ENCODE data around the gene TBC1D2. TPM values are rescaled to one million over a fixed set of nuclear protein-coding genes. Genes with fewer than 3 reads are reported as not detected.
"Not testable (repeated sequence)": the region's sequence is repeated elsewhere in the genome, so short reads cannot be mapped to it uniquely, and the experiment has no call there.

TBC1D2 gene
- total RNA-seq, 4 donors from 2014 or later, result 42.4 to 57.4 (median 49.0) TPM

DNA sequence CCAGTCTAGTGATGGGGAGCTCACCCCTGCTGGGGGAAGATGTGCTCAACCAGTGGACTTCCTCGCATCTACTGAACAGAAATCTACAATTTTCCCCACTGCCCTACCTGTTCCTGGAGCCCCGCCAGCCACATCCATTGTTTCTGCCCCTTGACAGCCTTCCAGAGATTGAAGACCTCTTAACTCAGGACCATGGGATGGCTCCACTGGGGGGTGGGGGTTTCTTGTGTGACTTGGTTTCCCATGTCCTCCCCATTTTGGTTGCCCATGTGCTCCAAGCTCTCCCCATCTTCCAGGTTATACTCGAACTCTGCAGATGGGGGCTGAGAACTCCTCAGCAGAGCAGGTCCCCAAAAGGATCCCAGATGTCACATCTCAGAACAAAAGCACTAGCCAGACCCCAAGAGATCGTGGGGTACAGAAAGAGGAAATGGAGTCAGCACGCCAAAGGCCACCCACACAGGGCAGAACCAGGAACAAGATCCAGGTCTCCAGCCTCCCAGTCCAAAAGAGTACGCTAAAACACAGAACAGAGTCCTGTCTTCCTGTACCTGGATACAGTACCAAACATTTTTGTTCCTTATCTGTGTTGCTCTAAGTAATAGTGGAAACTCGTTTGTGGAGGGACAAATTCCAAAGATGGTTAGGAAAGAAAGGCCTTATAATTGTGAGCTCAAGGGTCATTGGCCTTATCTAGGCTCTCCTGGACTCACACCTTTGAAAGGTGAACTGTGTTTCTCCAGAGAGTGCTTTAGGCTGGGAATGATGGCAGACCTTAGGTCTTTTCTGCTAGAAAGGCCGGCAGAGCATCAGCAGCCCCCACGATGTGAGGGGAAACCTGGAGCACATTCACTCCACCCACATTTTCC lies 78.8 kb downstream of the TBC1D2 start:
- no peak for DNase-seq (ENCODE audit: low spot score in 2 of 2)
- H3K4me1 ChIP-seq, result peaks cover 5% of the 10 kb centered on the region
- no peaks in the 10 kb centered on the region for H3K36me3 ChIP-seq
- no peak overlapping the region for H3K4me3 ChIP-seq
- H3K27ac ChIP-seq, result no peak overlapping the region
- H3K9me3 ChIP-seq, result no peaks in the 10 kb centered on the region
- 79% methylated on average over 9 of the region's 9 CpGs for WGBS
- H3K27me3 ChIP-seq, result no peaks in the 10 kb centered on the region
- TF ChIP-seq POLR2A (IDR thresholded peaks at IDR 0.05), result no peak

DNA sequence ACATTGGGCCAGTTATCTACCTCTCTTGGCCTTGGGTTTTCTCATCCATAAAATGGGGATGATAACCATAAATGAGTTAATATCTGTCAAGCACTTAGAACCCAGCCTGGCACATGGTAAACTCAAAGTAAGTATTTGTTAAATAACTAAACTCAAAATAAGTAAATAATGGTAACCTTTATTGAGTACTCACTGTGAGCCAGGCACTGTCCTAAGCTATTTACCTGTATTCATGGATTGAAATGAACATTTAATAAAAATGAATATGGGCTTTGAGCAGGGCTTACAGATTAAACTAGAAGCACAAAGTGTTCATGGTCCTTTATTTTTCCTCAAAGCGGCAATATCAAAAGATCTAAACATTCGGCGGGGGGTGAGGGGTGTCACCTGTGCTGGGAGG lies 79.7 kb downstream of the TBC1D2 start:
- H3K36me3 ChIP-seq, result no peaks in the 10 kb centered on the region
- peaks cover 13% of the 10 kb centered on the region for H3K4me1 ChIP-seq
- H3K27ac ChIP-seq, result no peak overlapping the region
- DNase-seq (ENCODE audit: low spot score in 2 of 2), result no peak
- TF ChIP-seq POLR2A (IDR thresholded peaks at IDR 0.05) (no peak), POLR2AphosphoS5 (IDR thresholded peaks at IDR 0.05) (no peak), EP300 (IDR thresholded peaks at IDR 0.05) (no peak)
- TF ChIP-seq, protein P1, sequence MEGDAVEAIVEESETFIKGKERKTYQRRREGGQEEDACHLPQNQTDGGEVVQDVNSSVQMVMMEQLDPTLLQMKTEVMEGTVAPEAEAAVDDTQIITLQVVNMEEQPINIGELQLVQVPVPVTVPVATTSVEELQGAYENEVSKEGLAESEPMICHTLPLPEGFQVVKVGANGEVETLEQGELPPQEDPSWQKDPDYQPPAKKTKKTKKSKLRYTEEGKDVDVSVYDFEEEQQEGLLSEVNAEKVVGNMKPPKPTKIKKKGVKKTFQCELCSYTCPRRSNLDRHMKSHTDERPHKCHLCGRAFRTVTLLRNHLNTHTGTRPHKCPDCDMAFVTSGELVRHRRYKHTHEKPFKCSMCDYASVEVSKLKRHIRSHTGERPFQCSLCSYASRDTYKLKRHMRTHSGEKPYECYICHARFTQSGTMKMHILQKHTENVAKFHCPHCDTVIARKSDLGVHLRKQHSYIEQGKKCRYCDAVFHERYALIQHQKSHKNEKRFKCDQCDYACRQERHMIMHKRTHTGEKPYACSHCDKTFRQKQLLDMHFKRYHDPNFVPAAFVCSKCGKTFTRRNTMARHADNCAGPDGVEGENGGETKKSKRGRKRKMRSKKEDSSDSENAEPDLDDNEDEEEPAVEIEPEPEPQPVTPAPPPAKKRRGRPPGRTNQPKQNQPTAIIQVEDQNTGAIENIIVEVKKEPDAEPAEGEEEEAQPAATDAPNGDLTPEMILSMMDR (IDR thresholded peaks at IDR 0.05), result no peak
- H3K27me3 ChIP-seq, result no peaks in the 10 kb centered on the region
- whole genome bisulfite sequencing, result 85% methylated on average over 3 of the region's 3 CpGs
- no peak overlapping the region for H3K4me3 ChIP-seq
- H3K9me3 ChIP-seq, result no peaks in the 10 kb centered on the region

DNA sequence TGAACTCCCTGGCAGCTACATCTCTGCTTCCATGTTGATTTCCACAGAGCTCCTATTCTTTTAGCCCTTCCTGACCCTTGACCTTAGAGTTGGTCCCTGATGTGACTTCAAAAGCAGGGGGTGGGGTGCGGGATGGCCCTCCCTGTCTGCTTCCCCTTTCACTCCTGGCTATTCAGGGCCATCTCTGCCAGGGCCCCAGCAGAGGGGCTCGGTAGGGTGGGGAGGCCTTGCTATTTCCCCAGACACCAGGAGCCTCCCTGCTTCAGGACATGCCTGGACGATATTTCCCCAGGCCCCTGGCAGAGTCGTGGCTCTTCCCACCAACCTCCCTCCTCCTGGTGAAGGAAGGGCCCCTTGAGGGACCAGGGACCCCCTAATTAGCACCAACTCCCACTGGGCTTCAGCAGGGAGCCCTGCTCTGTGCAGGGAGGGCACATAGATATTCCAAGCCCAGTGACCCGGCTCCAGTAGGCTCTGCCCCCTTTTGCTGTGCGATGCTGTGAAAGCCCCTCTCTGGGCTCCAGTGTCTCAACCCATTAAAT lies 80.3 kb downstream of the TBC1D2 start:
- no peak for DNase-seq (ENCODE audit: low spot score in 2 of 2)
- WGBS, result 56% methylated on average over 2 of the region's 6 CpGs
- TF ChIP-seq POLR2A (IDR thresholded peaks at IDR 0.05) (no peak), POLR2AphosphoS5 (IDR thresholded peaks at IDR 0.05) (no peak), EP300 (IDR thresholded peaks at IDR 0.05) (no peak)
- TF ChIP-seq, protein P1 (IDR thresholded peaks at IDR 0.05), result no peak

DNA sequence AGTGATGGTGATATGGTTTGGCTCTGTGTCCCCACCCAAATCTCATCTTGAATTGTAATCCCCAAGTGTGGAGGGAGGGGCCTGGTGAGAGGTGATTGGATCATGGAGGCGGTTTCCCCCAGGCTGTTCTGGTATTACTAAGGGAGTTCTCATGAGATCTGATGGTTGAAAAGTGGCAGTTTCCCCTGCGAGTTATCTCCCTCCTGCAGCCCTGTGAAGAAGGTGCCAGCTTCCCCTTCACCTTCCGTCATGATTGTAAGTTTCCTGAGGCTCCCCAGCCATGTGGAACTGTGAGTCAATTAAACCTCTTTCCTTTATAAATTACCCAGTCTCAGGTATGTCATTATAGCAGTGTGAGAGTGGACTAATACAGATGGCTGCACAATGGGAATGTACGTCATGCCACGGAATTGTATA lies 80.9 kb downstream of the TBC1D2 start:
- H3K4me1 ChIP-seq, result peaks cover 16% of the 10 kb centered on the region
- 81% methylated on average over 5 of the region's 5 CpGs for WGBS
- not testable (repeated sequence) for H3K27ac ChIP-seq

More for the DNA sequence above, 80.3 kb downstream of the TBC1D2 start:
- Histone ChIP-seq H3K27ac (no peak overlapping the region), H3K4me3 (no peak overlapping the region), H3K4me1 (peaks cover 14% of the 10 kb centered on the region), H3K27me3 (no peaks in the 10 kb centered on the region), H3K9me3 (no peaks in the 10 kb centered on the region), H3K36me3 (no peaks in the 10 kb centered on the region)

DNA sequence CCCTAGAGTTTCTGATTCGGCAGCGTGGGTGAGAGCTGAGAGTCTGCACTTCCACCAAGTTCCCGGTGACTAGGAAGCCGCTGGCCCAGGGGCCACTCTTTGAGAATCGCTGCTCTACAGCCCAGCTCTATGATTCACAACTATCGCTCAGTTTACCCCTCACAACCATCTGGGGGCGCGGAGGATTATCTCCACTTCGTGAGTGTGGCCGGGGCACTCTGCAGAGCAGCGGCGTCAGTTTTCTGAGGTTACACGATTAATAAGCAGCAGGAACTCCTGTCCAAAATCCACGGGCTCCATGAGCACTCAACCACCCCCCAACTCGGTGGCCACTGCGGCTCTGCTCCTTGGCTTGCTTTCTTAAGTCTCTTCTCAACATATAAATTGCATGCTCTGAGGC lies 82.3 kb downstream of the TBC1D2 start:
- no peak for DNase-seq (ENCODE audit: low spot score in 2 of 2)
- no peak overlapping the region for H3K4me3 ChIP-seq
- H3K27me3 ChIP-seq, result no peaks in the 10 kb centered on the region
- no peaks in the 10 kb centered on the region for H3K9me3 ChIP-seq
- H3K27ac ChIP-seq, result no peak overlapping the region
- WGBS, result 73% methylated on average over 10 of the region's 16 CpGs
- peaks cover 16% of the 10 kb centered on the region for H3K4me1 ChIP-seq
- H3K36me3 ChIP-seq, result no peaks in the 10 kb centered on the region
- TF ChIP-seq POLR2A (IDR thresholded peaks at IDR 0.05) (no peak), EP300 (IDR thresholded peaks at IDR 0.05) (no peak), POLR2AphosphoS5 (IDR thresholded peaks at IDR 0.05) (no peak)
- TF ChIP-seq, protein P1 (IDR thresholded peaks at IDR 0.05), result no peak

More for the DNA sequence above, 80.9 kb downstream of the TBC1D2 start:
- not testable (repeated sequence) for H3K27me3 ChIP-seq; H3K4me3 ChIP-seq; DNase-seq (ENCODE audit: low spot score in 2 of 2); H3K9me3 ChIP-seq; H3K36me3 ChIP-seq

DNA sequence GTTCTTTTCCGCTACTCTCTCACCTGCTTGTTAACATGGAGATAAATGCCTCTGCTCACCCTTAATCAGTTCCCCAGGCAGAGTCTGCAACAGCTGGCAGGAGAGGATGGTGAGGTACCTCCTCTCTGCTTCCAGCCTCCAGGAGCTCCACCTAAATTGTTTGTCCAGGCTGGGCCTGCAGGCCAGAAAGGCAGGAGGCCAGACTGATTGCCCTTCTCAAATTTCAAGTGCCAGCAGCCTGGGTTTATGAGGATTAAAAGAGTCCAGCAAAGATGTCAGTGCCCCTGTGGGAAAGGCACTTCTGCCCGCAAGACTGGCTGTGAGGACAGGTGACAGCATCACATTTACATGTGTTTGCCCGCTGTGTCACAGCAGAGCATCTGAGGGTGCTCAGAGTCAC lies 82.8 kb downstream of the TBC1D2 start:
- Histone ChIP-seq H3K36me3 (no peaks in the 10 kb centered on the region), H3K4me3 (no peak overlapping the region), H3K9me3 (no peaks in the 10 kb centered on the region), H3K27ac (no peak overlapping the region), H3K4me1 (peaks cover 16% of the 10 kb centered on the region), H3K27me3 (no peaks in the 10 kb centered on the region)
- no peak for TF ChIP-seq POLR2A (IDR thresholded peaks at IDR 0.05)
- WGBS, result 64% methylated on average over 3 of the region's 3 CpGs
- no peak for DNase-seq (ENCODE audit: low spot score in 2 of 2)
